ENCODE measurements around the gene OBSCN. TPM values are rescaled to one million over a fixed set of nuclear protein-coding genes. Genes with fewer than 3 reads are reported as not detected.

Gene OBSCN
- total and polyA plus RNA-seq, 5 donors: 144 to 234 (median 188) TPM

DNA sequence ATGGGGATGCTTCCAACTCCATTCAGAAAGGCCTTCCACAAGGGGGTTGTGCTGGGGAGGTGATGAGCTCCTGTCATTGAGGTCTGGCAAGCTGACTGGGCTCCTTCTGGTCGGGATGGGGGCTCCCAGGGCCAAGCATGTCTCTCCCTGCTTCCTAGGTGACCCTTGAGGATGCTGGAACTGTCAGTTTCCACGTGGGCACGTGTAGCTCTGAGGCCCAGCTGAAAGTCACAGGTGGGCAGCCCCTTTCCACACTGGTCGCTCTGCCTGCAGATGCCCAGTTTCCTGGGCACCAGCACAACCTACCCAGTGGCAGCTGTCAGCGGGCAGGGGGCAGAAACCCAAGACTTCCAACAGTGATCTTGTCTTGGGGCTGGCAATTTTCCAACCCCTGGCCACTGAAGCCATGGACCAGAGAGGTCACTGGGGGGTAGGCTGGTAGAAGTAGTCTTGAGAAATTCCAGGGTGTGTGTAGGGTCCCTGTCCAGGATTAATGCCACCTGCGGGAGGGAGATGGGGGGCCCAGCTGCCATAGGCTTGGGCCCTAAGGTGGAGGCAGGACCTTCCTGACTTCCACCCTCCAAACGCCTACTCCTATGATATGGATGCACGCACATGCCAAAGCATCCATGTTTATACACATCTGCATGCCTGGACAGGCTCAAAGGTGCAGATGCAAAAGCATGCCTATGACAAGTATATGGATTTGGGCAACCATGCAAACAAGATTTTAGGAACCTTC, 101.7 kb downstream of the OBSCN start:
- DNase-seq: peak in 1 of 3 donors; percentile 33
- WGBS: 88% methylated on average over 8 of the region's 8 CpGs
- Histone ChIP-seq H3K4me3 (ENCODE audit: low read length) (no peak overlapping the region), H3K4me1 (ENCODE audit: control insufficient read depth, insufficient read depth, low read length) (no peaks in the 10 kb centered on the region), H3K27ac (ENCODE audit: low read length) (no peak overlapping the region), H3K27me3 (ENCODE audit: control insufficient read depth, insufficient read depth) (no peaks in the 10 kb centered on the region), H3K9me3 (ENCODE audit: control insufficient read depth, low read length) (no peaks in the 10 kb centered on the region)
- intact Hi-C loops (cut with DNase I): no loop called here
- ATAC-seq: no peak

DNA sequence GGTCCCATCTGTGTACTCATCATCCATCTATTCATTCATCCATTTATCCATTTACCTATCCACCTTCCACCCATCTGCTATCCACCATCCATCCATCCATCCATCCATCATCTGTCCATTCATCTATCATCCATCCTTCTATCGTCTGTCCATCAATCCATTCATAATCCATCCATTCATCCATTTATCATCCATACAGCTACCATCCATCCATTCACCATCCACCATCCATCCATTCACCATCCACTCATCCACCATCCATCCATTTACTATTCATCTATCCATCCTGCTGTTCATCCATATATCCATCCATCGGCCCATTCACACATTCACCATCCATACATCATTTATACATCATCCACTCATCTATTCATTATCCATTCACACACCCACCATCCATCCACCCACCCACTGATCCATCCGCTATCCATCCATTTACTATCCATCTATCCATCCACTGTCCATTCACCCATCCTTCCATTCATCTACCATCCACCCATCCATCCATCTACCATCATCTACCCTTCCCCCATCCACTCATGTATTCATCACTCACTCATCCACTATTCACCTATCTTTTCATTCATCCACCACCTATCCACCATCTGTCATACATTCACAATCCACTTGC, 102.4 kb downstream of the OBSCN start:
- Histone ChIP-seq H3K9me3 (ENCODE audit: control insufficient read depth, low read length) (no peaks in the 10 kb centered on the region), H3K4me1 (ENCODE audit: control insufficient read depth, insufficient read depth, low read length) (no peaks in the 10 kb centered on the region), H3K27me3 (ENCODE audit: control insufficient read depth, insufficient read depth) (no peaks in the 10 kb centered on the region), H3K4me3 (ENCODE audit: low read length) (no peak overlapping the region), H3K27ac (ENCODE audit: low read length) (no peak overlapping the region)
- WGBS: 97% methylated on average over 3 of the region's 3 CpGs
- DNase-seq (no peak), ATAC-seq (no peak)
- intact Hi-C loops (cut with DNase I): no loop called here

DNA sequence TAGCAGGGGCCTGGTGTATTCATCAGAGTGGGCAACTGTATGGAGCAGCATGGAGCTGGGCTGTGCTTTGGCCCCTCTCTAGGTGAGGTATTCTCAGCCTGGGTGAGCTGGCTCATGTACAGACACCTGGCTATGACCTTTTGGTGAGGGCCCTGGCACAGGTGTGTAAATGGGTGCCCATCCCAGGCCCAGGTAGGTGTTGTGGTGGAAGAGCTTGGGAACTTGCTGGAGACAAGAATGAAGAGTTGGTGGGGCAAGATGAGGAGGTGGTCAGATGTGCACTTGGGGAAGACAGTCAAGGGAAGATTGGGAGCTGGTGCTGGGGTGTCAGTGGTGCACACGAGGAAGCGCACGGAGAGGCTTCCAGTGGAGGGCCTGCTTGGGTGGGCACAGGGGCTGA, 103.2 kb downstream of the OBSCN start:
- ATAC-seq: no peak
- intact Hi-C loops (cut with DNase I): no loop called here
- H3K27me3 ChIP-seq (ENCODE audit: control insufficient read depth, insufficient read depth): no peaks in the 10 kb centered on the region
- no peak overlapping the region for H3K4me3 ChIP-seq (ENCODE audit: low read length)
- whole genome bisulfite sequencing: 98% methylated on average over 3 of the region's 3 CpGs
- DNase-seq: no peak
- H3K27ac ChIP-seq (ENCODE audit: low read length): no peak overlapping the region
- no peaks in the 10 kb centered on the region for H3K9me3 ChIP-seq (ENCODE audit: control insufficient read depth, low read length)
- H3K4me1 ChIP-seq (ENCODE audit: control insufficient read depth, insufficient read depth, low read length): no peaks in the 10 kb centered on the region

DNA sequence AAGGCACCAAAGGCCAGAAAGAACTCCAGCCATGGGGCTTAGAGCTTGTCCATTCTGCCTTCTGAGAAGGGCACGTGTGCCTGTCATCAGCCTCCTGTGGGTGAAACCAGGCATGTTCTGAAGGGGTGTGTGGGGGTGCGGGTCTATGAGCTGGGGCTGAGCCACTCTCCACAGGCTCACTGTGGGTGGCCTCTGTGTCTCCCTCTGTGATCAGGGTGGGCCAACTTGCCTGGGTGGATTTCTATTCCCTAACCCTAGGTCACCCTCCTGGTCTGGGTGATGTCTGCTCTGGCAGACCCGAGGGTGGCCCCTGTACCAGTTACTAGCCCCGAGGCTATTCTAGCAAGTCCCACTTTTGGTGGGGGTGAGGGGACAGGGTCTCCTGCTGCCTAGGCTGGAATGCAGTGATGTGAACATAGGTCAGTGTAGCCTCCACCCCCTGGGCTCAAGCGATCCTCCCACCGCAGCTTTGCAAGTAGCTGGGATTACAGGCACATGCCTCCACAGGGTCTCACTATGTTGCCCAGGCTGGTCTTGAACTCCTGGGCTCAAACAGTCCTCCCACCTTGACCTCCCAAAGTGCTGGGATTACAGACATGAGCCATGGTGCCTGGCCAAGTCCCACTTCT, 104.4 kb downstream of the OBSCN start:
- intact Hi-C loops (cut with DNase I): no loop called here
- Histone ChIP-seq H3K27ac (ENCODE audit: low read length) (no peak overlapping the region), H3K4me3 (ENCODE audit: low read length) (no peak overlapping the region), H3K4me1 (ENCODE audit: control insufficient read depth, insufficient read depth, low read length) (no peaks in the 10 kb centered on the region), H3K27me3 (ENCODE audit: control insufficient read depth, insufficient read depth) (no peaks in the 10 kb centered on the region), H3K9me3 (ENCODE audit: control insufficient read depth, low read length) (no peaks in the 10 kb centered on the region)
- 92% methylated on average over 6 of the region's 6 CpGs for WGBS
- no peak for ATAC-seq
- DNase-seq: peak in 1 of 3 donors; percentile 18

DNA sequence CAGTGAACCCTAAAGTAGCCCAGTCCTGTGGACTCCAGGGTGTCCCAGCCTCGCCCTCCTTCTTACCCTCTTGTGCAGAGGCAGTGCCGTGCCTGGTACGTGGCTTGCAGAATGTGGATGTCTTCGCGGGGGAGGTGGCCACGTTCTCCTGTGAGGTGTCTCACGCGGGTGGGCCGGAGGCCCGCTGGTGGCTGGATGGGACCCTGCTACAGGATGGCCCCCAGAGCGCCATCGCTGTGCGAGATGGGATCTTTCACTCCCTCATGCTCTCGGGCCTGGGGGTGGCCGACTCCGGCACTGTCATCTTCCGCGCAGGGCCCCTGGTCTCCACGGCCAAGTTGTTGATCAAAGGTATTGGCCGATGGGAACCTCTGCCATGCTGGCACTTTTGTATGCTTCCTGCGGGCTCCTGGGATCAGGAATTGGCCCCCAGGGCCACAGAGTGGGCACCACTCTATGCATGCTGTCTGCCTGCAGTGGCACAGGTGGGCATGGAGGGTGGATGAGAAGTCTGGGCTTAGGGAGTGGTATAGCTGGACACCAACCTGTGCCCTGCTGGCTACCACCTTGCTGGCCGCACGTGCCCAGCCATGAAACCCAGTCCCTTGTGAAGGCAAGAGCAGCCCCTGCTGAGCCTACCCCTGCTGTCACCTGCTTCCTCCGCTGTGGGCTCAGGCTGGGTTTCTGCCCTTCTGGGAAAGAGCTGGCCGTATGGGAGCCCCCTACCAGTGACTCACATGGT, 105.9 kb downstream of the OBSCN start:
- H3K4me3 ChIP-seq (ENCODE audit: low read length): no peak overlapping the region
- H3K27ac ChIP-seq (ENCODE audit: low read length): peak overlapping the region; percentile 20
- no peaks in the 10 kb centered on the region for H3K9me3 ChIP-seq (ENCODE audit: control insufficient read depth, low read length)
- 95% methylated on average over 25 of the region's 25 CpGs for WGBS
- no peaks in the 10 kb centered on the region for H3K27me3 ChIP-seq (ENCODE audit: control insufficient read depth, insufficient read depth)
- no peaks in the 10 kb centered on the region for H3K4me1 ChIP-seq (ENCODE audit: control insufficient read depth, insufficient read depth, low read length)
- peak in 1 of 3 donors; percentile 39 for DNase-seq
- ATAC-seq: no peak
- intact Hi-C loops (cut with DNase I): no loop called here

DNA sequence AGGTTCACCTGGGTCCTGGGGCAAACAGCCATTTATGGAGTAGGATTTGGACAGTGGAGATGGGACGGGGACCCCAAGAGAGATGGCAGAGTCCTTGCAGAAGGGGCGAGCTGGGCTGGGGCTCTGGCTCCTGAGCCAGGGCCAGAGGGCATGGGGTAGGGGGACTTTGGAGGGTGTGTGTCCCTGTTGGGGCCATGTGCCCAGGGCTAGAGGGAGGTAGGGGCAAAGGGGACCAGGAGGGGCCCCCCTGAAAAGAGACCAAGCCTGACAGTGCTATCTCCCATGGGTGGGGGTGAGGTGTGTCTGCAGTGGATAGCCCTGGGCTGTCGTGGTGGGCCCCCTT, 106.4 kb downstream of the OBSCN start:
- intact Hi-C loops (cut with DNase I): no loop called here
- no peak overlapping the region for H3K27ac ChIP-seq (ENCODE audit: low read length)
- no peak overlapping the region for H3K4me3 ChIP-seq (ENCODE audit: low read length)
- whole genome bisulfite sequencing: 78% methylated on average over 3 of the region's 3 CpGs
- no peaks in the 10 kb centered on the region for H3K9me3 ChIP-seq (ENCODE audit: control insufficient read depth, low read length)
- ATAC-seq (no peak), DNase-seq (no peak)
- H3K27me3 ChIP-seq (ENCODE audit: control insufficient read depth, insufficient read depth): no peaks in the 10 kb centered on the region
- H3K4me1 ChIP-seq (ENCODE audit: control insufficient read depth, insufficient read depth, low read length): no peaks in the 10 kb centered on the region

DNA sequence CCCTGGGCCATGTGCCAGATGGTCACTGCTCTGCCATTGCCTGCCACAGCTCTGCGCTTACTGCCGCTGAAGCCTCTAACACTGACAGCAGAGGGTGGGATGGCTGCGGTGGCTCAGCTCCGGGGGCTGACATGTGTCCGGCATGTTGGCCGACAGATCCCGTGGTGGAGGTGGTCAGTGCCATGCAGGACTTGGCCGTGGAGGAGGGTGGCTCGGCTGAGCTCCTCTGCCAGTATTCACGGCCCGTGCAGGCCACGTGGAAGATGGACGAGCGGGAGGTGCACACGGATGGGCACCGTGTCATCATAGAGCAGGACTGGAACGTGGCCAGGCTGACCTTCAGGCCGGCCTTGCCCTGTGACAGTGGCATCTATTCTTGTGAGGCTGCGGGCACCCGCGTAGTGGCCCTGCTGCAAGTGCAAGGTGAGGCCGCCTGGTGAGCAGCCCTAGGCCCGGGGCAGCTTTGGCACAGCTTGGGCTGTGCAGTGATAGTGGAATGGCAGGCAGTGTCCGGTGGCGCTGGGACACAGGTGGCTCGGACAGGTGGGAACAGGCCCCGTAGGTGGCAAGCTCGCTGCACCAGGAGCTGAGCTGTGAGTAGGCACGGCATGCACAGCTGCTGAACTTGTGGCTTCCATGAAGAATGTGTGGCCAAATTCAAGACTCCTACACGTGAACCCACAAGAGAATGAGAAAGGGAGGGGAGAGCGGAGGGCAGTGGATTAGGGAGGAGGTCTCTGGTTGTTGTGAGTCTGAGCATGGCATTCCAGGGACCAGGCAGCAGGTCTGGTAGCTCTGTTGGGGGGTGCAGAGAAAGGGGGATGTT, 107.0 kb downstream of the OBSCN start:
- Histone ChIP-seq H3K4me3 (ENCODE audit: low read length) (no peak overlapping the region), H3K27me3 (ENCODE audit: control insufficient read depth, insufficient read depth) (no peaks in the 10 kb centered on the region), H3K27ac (ENCODE audit: low read length) (no peak overlapping the region), H3K4me1 (ENCODE audit: control insufficient read depth, insufficient read depth, low read length) (no peaks in the 10 kb centered on the region), H3K9me3 (ENCODE audit: control insufficient read depth, low read length) (no peaks in the 10 kb centered on the region)
- peak in 1 of 2 donors; percentile 4 for ATAC-seq
- intact Hi-C loops (cut with DNase I): no loop called here
- 89% methylated on average over 31 of the region's 31 CpGs for WGBS
- DNase-seq: peak in 1 of 3 donors; percentile 65

DNA sequence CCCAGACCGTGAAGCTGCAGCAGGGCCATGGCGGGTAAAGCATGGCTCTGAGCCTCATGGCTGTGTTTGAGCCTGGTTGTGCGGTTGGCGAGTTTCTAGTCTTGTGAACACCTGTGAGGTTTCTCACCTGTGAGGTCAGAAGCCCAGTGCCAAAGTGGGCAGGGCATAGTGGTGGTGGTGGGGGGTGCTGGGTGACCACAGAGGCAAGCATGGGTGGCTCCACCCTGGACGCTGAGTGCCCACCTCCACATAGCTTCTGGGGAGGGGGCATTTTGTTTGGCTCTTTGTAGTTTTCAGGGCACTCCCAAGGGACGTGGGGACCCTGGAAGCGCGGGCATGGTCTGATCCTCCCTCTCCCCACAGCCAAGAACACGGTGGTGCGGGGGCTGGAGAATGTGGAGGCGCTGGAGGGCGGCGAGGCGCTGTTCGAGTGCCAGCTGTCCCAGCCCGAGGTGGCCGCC, 107.7 kb downstream of the OBSCN start:
- intact Hi-C loops (cut with DNase I): no loop called here
- DNase-seq: peak in 1 of 3 donors; percentile 28
- ATAC-seq: no peak
- WGBS: 85% methylated on average over 17 of the region's 17 CpGs
- H3K27ac ChIP-seq (ENCODE audit: low read length): no peak overlapping the region
- H3K9me3 ChIP-seq (ENCODE audit: control insufficient read depth, low read length): no peaks in the 10 kb centered on the region
- no peaks in the 10 kb centered on the region for H3K27me3 ChIP-seq (ENCODE audit: control insufficient read depth, insufficient read depth)
- H3K4me1 ChIP-seq (ENCODE audit: control insufficient read depth, insufficient read depth, low read length): no peaks in the 10 kb centered on the region
- H3K4me3 ChIP-seq (ENCODE audit: low read length): no peak overlapping the region

DNA sequence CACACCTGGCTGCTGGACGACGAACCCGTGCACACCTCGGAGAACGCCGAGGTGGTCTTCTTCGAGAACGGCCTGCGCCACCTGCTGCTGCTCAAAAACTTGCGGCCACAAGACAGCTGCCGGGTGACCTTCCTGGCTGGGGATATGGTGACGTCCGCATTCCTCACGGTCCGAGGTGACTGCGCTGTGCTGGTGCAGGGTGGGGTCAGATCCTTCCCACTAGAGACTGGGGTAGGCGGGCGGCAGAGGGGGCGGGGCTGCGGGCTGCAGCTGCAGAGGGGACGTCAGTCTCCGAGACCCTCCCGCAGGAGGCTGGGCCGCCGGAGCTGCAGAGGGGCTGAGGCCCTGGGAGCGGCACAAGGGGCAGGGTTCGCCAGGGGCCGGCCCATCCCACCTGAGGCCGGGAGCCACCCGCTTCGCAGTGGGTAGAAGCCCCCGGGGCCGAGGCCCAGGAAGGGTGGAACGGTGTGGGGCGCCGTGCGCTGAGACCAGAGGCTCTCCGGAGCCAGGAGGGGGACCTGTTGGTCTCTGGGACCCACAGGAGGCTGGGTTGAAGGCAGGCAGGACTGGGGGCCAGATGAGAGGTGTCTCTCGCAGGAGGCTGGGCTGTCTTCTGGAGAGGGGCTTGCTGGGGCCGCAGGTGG, 108.2 kb downstream of the OBSCN start:
- H3K27ac ChIP-seq (ENCODE audit: low read length): no peak overlapping the region
- no peak overlapping the region for H3K4me3 ChIP-seq (ENCODE audit: low read length)
- no peaks in the 10 kb centered on the region for H3K27me3 ChIP-seq (ENCODE audit: control insufficient read depth, insufficient read depth)
- WGBS: 72% methylated on average over 40 of the region's 40 CpGs
- ATAC-seq (peak in 1 of 2 donors; percentile 7), DNase-seq (peak in 1 of 3 donors; percentile 62)
- intact Hi-C loops (cut with DNase I): no loop called here
- H3K4me1 ChIP-seq (ENCODE audit: control insufficient read depth, insufficient read depth, low read length): no peaks in the 10 kb centered on the region
- no peaks in the 10 kb centered on the region for H3K9me3 ChIP-seq (ENCODE audit: control insufficient read depth, low read length)

All from right cardiac atrium (tissue), 5 donors.